HL-60/S4 treated with retinoic acid at 250 ng/mL for 4 days and 3 days (cell line): ENCODE data around the gene BORA.
"Not testable (repeated sequence)": the region's sequence is repeated elsewhere in the genome, so short reads cannot be mapped to it uniquely, and the experiment has no call there.

ENCODE experiments used
- in situ Hi-C: fragments of 300-500 bp; cut with MboI; formaldehyde crosslinking; loops from 2 replicates; pipeline ENCODE4 v1.7.0; 2022; ENCODE audit warnings: low sequenced_read_pairs

Gene BORA

DNA sequence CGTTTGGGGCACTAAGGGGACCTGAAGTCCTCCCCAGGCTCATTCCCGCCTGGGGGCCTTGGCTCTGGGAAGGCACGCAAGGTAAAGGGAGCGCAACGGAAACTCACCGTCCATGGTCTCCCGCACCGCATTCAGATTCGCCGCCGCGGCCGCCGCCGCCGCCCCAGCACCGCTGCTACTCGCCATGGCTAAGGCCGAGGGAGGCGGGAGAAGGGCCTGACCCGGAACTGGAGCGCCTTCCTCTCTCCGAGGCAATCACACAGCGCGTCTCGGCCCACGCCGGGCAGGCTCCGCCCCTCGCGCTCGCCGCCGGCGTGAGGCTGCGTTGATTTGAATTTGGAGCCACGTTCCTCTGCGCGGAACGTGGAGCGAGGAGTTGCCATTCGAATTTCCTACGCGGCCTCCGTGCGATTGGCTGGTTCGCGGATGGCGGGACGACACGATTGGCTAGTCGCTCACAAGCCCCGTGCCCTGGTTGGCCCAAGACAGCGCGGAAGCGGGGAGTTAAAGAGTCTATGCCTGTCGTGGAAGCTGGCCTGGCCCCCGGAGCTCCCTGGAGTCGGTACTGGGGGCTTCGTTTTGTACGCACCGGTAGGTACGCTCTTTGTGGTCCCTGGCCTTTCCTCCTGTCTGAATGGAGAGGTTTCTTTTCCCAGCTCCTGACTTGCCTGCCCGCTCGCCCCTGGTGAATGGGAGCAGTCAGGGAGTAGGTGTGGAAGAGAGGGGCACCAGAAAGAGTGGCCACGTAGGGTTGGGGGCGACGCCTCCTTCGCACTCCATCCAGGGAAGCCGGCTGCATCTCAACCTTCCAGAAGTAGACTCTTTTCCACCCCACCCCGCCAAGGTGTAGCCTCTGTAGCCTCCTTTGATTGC, at the start of gene BORA, which contains the start of gene MZT1:
BORA (plus strand) TSS at position 507 of the 873 bp plus-strand sequence. CDS start 1,018 bp downstream, outside the sequence.
MZT1 (minus strand) TSS at position 213 of the 873 bp plus-strand sequence; CDS start at position 186, 27 bp downstream.
- in situ Hi-C loops = no loop called here

- in situ Hi-C loops = no loop called here
Observed at GRCh38 chr13:72678312-72678711, 49.4 kb upstream of the BORA start.

GRCh38 chr13:72680353-72680752, 47.4 kb upstream of the BORA start:
- in situ Hi-C loops = no loop called here

GRCh38 chr13:72686766-72687165, 41.0 kb upstream of the BORA start:
- in situ Hi-C loops = no loop called here

- in situ Hi-C loops = no loop called here
Observed at GRCh38 chr13:72689181-72689696, 38.5 kb upstream of the BORA start.

- in situ Hi-C loops = no loop called here
Observed at GRCh38 chr13:72692884-72693514, 34.7 kb upstream of the BORA start.

DNA sequence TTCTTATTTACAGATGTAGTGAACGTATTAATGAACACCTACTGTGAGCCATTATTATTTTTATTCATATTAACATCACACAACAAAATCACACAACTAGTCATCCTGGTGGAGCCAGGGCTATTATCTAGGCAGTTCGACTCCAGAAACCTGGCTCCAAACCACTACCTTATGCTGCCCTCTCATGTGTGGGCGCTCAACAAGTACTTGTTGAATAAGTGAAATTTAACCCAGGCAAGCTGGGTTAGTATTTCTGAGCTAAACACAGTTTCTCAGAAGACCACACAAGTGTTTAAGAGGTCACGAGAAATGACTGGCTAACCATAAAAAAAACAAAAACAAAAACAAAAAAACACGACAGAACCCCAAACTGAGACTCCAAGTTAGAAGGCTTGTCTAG, 33.9 kb upstream of the BORA start:
- in situ Hi-C loops = no loop called here

DNA sequence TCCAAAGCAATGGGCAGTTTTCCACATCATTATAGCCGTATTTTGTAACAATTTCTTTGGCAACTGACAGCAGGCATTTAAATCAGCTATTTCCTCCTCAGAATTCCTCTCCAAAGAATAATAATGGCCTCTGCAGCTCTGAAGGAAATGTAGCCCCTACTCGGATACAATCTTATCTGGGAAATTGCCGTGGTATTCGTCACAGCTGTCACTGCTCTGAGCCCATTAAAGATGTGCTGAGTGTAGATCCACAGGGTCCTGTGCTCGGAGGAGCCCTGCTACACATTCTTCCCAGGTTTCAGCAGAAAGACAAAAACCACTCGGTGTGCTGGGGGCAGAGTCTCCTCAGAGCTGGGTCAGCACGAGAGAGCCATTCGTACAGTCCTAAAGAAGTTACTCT, 33.4 kb upstream of the BORA start:
- in situ Hi-C loops = no loop called here

DNA sequence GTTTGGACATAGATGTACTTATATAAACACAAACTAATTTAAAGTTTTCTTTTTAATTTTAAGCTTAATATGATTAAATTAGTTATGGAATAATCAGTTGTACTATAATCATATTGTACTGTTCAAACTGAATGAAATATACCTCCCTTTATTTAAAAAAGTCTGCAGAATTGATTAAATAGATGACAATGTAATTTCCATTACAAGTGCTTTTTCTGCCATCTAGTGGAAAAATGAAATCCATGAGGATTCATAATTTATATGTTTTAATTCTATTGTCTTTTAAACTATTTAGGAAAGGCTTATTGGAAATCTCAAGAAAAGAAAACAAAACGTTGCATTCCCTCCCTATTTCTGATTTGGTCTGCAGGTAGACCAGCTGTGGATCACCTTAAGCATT, 31.1 kb upstream of the BORA start:
- in situ Hi-C loops = no loop called here

DNA sequence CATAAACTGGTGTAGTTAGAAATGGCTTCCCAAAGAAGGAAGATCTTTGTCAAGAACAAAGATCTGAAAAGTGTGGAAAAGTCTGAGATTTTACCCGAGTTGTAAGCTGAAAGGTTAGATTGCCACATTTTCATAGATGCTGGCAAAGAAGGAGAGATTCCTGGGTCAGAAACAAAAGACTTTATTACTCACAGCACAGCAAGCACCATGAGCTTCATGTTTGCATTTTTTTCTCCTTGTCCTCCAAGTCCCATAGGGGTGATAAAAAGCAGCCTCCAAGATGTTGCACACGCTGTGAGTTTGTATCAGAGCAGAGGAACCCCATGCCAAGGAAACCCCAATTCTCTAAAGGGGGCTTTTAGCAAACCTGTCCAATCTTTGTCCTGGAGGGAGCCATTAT, 29.6 kb upstream of the BORA start:
- in situ Hi-C loops = no loop called here

DNA sequence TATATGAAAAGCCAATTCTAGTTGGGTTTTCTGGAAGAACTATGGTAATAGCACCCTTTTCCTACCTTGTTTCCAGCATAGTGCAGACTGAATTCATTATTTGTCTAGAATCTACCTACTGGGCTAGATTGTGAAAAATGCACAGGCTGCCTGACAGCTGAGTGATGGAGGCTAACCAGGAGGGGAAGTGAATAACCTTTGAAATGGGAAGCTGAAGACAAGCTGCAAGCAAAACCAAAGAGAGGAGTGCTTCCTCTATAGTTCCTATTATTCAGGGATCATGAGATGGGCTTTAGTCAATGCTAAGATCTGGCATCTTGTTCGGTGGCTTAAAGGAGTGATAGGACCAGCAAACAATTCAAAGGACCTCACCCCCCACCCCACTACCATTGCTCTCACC, 27.2 kb upstream of the BORA start:
- in situ Hi-C loops = no loop called here

- in situ Hi-C loops = no loop called here
Observed at GRCh38 chr13:72716776-72717175, 10.9 kb upstream of the BORA start.

- in situ Hi-C loops = not testable (repeated sequence)
Observed at GRCh38 chr13:72726185-72726584, 1.5 kb upstream of the BORA start.

DNA sequence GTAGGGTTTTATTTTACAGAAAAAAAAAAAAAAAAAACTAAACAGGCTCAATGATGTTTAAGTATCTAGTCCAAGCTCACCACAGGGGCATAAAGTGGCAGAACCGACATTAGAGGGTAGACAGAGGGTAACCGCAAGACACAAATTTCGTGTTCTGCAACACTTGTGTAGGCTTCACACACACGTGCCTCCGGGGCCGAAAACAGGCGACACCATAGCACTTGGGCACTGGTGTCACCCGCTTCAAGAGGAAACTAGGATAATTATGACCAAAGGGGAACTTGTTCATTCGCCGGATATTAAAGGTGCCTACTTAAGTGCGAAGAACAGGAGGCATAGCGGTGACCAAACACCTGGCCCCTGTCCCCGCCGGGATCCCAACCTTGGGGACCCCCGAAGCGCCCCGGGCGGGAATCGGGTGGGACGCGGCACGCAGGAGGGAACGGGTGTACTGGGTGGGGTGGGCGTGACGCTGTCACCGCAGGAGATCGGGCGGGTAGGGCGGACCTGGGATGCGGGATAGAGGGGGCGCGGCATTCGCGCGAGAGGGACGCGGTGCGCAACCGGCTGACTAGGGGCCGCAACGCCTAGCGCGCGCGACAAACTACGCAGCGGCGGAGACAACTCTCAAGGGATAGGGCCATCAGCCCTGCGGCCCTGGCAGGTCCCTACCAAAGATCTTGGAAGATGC, 852 bp upstream of the BORA start:
- in situ Hi-C loops = no loop called here

- in situ Hi-C loops = no loop called here
Observed at GRCh38 chr13:72728290-72728605, 525 bp downstream of the BORA start.

DNA sequence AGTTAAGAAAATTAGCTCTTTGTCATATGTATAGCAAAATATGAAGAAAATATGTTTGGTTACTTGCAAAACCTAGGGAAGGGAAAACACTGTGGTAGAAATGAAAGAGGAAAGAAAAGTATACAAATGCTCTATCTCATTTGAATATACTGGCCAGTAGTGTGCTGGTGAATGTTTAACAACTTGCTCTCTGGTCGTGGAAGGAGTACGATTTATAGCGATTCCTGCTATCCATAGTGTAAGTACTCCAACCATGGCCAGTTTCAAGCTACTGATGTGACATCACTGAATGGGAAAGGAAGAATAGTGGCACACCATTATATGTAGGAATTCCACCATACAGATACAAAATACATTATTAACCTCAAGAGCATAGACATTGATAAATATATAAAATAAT, 9.3 kb downstream of the BORA start:
- in situ Hi-C loops = no loop called here

GRCh38 chr13:72740015-72740414, 12.3 kb downstream of the BORA start:
- in situ Hi-C loops = no loop called here

GRCh38 chr13:72745260-72745659, 17.5 kb downstream of the BORA start:
- in situ Hi-C loops = no loop called here

DNA sequence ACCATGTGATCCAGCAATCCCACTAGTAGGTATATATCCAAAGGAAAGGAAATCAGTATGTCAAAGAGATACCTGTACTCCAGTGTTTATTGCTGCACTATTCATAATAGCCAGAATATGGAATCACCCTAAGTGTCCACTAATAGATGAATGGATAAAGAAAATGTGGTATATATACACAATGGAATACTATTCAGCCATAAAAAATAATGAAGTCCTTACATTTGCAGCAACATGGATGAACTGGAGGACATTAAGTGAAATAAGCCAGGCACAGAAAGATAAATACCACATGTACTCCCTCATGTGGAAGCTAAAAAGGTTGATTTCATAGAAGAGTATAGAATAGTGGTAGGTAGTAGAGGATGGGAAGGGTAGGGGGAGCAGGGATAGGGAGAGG, 23.5 kb downstream of the BORA start:
- in situ Hi-C loops = no loop called here

- in situ Hi-C loops = no loop called here
Observed at GRCh38 chr13:72754111-72754510, 26.4 kb downstream of the BORA start.

- in situ Hi-C loops = no loop called here
Observed at GRCh38 chr13:72757792-72758535, 30.2 kb downstream of the BORA start.
